NT2/D1 (cell line): Measurements from ENCODE around the gene SPPL2B.

Experiments
- YY1 ChIP-seq: IDR thresholded peaks from 2 replicates; pipeline ENCODE4 v1.6.1; 2011; ENCODE audit not compliant: insufficient read length, insufficient read depth
- ZNF274 ChIP-seq: IDR thresholded peaks from 2 replicates; pipeline ENCODE4 v1.6.1; 2011; ENCODE audit warnings: mild to moderate bottlenecking, low read depth, low read length

- TF ChIP-seq YY1 (no peak), ZNF274 (no peak)
Observed at GRCh38 chr19:2376784-2377519, 48.5 kb downstream of the SPPL2B start.
